ENCODE results near the gene EBPL. TPM values are rescaled to one million over a fixed set of nuclear protein-coding genes. Genes with fewer than 3 reads are reported as not detected.

Gene EBPL
- polyA plus RNA-seq, 4 donors = 5.6 to 59.5 (median 26.3) TPM

DNA sequence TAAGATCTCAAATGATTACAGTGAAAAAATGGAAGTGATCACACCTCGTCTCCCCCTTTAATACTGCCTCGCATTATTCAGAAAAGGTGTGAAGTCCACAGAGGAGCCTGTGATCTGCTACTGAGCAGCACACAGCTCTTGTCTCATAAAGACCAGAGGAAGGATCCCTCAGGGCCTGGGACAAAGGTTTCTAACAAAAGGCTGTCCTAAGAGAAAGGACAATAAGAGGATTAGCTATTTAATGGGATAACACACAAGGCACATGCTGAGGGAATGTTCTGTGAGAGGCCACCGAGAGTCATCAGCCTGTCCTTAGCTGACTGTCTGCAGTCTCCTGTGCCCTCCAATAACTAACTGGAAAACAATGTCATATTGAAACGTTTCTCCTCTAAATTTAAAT lies 26.7 kb downstream of the EBPL start:
- H3K4me1 ChIP-seq (ENCODE audit: control insufficient read depth in 3 of 3, insufficient read depth in 2 of 3, low read depth in 1 of 3, low read length in 2 of 3) = no peaks in the 10 kb centered on the region
- peaks cover 0 to 33% (median 5%) of the 10 kb centered on the region in 3 donors for H3K36me3 ChIP-seq (ENCODE audit: control insufficient read depth in 3 of 3, insufficient read depth in 2 of 3, low read depth in 1 of 3, low read length in 3 of 3)
- H3K27ac ChIP-seq (ENCODE audit: low read depth in 1 of 3, low read length in 2 of 3) = no peak overlapping the region
- no peaks in the 10 kb centered on the region for H3K27me3 ChIP-seq (ENCODE audit: control insufficient read depth in 3 of 3, insufficient read depth in 3 of 3, low read length in 3 of 3)
- H3K4me3 ChIP-seq (ENCODE audit: low read depth in 1 of 3, low read length in 3 of 3) = no peak overlapping the region
- 80 to 83% (median 83%) methylated on average over 4 of the region's 4 CpGs for WGBS, 3 donors
- FAIRE-seq (no peak), DNase-seq (no peak)
- H3K9me3 ChIP-seq (ENCODE audit: control insufficient read depth in 2 of 2, insufficient read depth in 1 of 2, low read depth in 1 of 2, low read length in 1 of 2) = no peaks in the 10 kb centered on the region

DNA sequence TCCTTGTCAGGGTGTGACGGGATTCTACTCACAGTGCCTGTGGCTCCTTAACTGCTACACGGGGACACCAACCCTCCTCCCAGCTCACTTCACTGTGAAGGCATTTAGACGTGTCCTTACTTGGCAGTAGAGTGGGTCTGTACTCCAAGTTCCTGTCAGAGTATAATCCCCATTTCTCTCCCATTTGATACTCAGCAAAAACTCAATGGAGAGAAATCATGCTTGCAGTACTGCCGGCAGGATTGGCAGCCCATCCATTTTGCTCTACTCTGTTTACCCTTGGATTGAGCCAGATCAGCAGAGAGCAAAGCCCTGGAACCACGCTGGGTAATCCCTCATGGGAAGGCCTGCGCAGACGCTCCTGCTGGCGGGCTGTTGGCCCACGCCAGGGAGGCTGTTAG lies 34.0 kb downstream of the EBPL start:
- DNase-seq (no peak), FAIRE-seq (no peak)
- Histone ChIP-seq H3K4me3 (ENCODE audit: low read depth in 1 of 3, low read length in 3 of 3) (no peak overlapping the region), H3K4me1 (ENCODE audit: control insufficient read depth in 3 of 3, insufficient read depth in 2 of 3, low read depth in 1 of 3, low read length in 2 of 3) (no peaks in the 10 kb centered on the region), H3K36me3 (ENCODE audit: control insufficient read depth in 3 of 3, insufficient read depth in 2 of 3, low read depth in 1 of 3, low read length in 3 of 3) (peaks cover 0 to 20% (median 3%) of the 10 kb centered on the region in 3 donors), H3K9me3 (ENCODE audit: control insufficient read depth in 2 of 2, insufficient read depth in 1 of 2, low read depth in 1 of 2, low read length in 1 of 2) (no peaks in the 10 kb centered on the region), H3K27ac (ENCODE audit: low read depth in 1 of 3, low read length in 2 of 3) (no peak overlapping the region), H3K27me3 (ENCODE audit: control insufficient read depth in 3 of 3, insufficient read depth in 3 of 3, low read length in 3 of 3) (no peaks in the 10 kb centered on the region)
- WGBS, 3 donors = 79 to 93% (median 90%) methylated on average over 9 of the region's 9 CpGs

DNA sequence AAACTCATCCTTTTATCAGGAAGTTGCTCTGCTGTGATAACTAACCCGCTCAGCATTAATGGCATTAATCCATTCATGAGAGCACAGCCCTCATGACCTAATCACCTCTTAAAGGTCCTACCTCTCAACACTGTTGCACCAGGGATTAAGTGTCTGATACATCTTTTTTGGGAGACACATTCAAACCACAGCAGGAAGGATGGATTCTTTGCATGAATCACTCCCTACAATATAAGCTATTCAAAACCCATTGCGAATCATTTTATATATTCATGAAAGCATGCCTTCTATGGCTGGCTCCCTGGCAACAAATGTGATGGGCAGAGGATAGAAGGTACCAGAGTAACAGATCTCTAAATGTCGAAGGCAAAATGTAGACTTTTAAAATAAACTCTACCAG lies 35.4 kb downstream of the EBPL start:
- FAIRE-seq (no peak), DNase-seq (no peak)
- 85 to 90% (median 89%) methylated on average over 3 of the region's 3 CpGs for WGBS, 3 donors
- Histone ChIP-seq H3K27me3 (ENCODE audit: control insufficient read depth in 3 of 3, insufficient read depth in 3 of 3, low read length in 3 of 3) (no peaks in the 10 kb centered on the region), H3K4me3 (ENCODE audit: low read depth in 1 of 3, low read length in 3 of 3) (no peak overlapping the region), H3K36me3 (ENCODE audit: control insufficient read depth in 3 of 3, insufficient read depth in 2 of 3, low read depth in 1 of 3, low read length in 3 of 3) (peaks cover 0 to 20% (median 3%) of the 10 kb centered on the region in 3 donors), H3K4me1 (ENCODE audit: control insufficient read depth in 3 of 3, insufficient read depth in 2 of 3, low read depth in 1 of 3, low read length in 2 of 3) (no peaks in the 10 kb centered on the region), H3K9me3 (ENCODE audit: control insufficient read depth in 2 of 2, insufficient read depth in 1 of 2, low read depth in 1 of 2, low read length in 1 of 2) (no peaks in the 10 kb centered on the region), H3K27ac (ENCODE audit: low read depth in 1 of 3, low read length in 2 of 3) (no peak overlapping the region)

DNA sequence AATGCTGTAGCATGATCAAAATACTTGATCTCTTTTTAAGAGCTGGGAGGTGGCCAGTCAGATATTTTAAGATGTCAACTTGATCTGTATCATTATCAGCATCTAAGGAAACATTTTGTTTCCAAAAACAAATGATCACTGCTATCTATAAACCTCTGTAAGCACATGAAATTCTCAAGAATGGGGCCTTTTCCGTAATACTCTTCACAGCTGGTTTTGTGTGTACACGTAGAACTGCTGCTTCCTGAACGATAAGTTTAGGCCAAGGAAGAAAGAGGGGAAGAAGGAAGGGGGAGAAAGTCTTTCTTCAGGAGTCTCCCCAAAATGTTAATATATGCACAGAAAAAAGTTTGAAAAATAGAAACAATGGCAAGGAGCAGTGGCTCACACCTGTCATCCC lies 37.3 kb downstream of the EBPL start:
- no peak overlapping the region for H3K4me3 ChIP-seq (ENCODE audit: low read depth in 1 of 3, low read length in 3 of 3)
- peaks cover 0 to 14% (median 3%) of the 10 kb centered on the region in 3 donors for H3K36me3 ChIP-seq (ENCODE audit: control insufficient read depth in 3 of 3, insufficient read depth in 2 of 3, low read depth in 1 of 3, low read length in 3 of 3)
- no peak overlapping the region for H3K27ac ChIP-seq (ENCODE audit: low read depth in 1 of 3, low read length in 2 of 3)
- 86 to 99% (median 95%) methylated on average over 3 of the region's 3 CpGs for WGBS, 3 donors
- FAIRE-seq = no peak
- H3K9me3 ChIP-seq (ENCODE audit: control insufficient read depth in 2 of 2, insufficient read depth in 1 of 2, low read depth in 1 of 2, low read length in 1 of 2) = no peaks in the 10 kb centered on the region
- no peak for DNase-seq
- no peaks in the 10 kb centered on the region for H3K4me1 ChIP-seq (ENCODE audit: control insufficient read depth in 3 of 3, insufficient read depth in 2 of 3, low read depth in 1 of 3, low read length in 2 of 3)
- H3K27me3 ChIP-seq (ENCODE audit: control insufficient read depth in 3 of 3, insufficient read depth in 3 of 3, low read length in 3 of 3) = no peaks in the 10 kb centered on the region

DNA sequence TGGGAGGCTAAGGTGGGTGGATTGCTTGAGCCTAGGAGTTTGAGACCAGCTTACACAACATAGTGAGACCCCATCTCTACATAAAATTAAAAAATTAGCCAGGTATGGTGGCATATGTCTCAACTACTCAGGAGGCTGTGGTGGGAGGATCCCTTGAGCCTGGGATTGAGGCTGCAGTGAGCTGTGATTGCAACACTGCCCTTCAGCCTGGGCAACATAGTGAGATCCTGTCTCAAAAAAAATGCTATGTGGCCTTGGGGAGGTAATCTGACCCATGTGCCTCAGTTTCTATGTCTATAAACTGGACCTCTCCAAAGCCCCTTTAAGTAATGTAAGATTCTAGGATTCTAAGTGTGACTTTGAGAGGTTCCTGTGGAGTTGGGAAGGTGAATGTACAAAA lies 37.8 kb downstream of the EBPL start:
- FAIRE-seq = no peak
- no peak for DNase-seq

DNA sequence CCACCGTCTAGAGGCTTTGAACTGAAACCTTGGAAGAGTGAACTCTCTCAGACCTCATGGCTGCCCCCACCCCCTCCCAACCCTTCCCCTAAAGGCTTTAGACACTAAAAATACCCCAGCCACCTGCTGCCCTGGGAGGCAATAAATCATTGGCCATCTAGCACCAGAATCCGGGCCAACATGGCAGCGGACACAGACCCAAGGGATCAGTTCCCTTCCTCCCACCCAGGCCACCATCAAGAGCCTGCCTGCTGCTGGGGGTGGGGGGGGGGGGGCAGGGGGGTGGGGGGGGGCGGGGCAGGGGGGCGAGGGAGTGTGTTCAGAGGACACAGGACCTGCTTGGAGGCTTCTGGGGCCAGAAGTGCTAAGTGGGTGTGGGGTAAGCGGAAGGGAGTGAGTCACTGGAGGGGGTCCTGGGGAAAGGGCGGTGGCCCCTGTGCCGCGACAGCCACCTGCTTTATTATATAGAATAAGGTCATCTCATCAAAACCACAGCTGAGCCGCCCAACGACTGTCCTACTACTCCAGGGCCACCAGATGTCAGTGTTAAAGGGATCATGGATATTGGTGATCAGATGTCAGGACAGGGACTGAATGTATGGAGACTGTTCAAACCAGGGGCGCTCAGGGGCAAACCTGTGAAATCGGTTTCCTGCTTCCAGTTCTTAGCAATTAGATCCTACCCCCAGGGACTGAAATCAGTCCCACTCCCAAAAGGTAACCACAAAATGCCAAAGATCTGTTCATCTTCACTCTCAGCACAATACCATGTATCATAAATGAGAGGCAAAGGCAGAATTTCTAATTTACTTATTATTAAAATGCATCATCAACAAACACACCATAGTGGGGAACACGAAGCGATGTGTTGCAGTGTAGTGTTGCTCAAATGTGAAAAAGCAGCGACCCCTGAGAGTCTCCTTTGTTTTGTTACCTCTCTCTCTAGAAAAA lies 38.7 kb downstream of the EBPL start:
- Histone ChIP-seq H3K27ac (ENCODE audit: low read depth in 1 of 3, low read length in 2 of 3) (no peak overlapping the region), H3K4me1 (ENCODE audit: control insufficient read depth in 3 of 3, insufficient read depth in 2 of 3, low read depth in 1 of 3, low read length in 2 of 3) (no peaks in the 10 kb centered on the region), H3K27me3 (ENCODE audit: control insufficient read depth in 3 of 3, insufficient read depth in 3 of 3, low read length in 3 of 3) (no peaks in the 10 kb centered on the region), H3K36me3 (ENCODE audit: control insufficient read depth in 3 of 3, insufficient read depth in 2 of 3, low read depth in 1 of 3, low read length in 3 of 3) (peaks cover 0 to 8% (median 3%) of the 10 kb centered on the region in 3 donors), H3K4me3 (ENCODE audit: low read depth in 1 of 3, low read length in 3 of 3) (no peak overlapping the region), H3K9me3 (ENCODE audit: control insufficient read depth in 2 of 2, insufficient read depth in 1 of 2, low read depth in 1 of 2, low read length in 1 of 2) (no peaks in the 10 kb centered on the region)
- FAIRE-seq = no peak
- 27 to 41% (median 39%) methylated on average over 14 to 16 of the region's 16 CpGs for WGBS, 3 donors
- peak; percentile 63 to 64 for DNase-seq

More for the DNA sequence above, 37.8 kb downstream of the EBPL start:
- no peaks in the 10 kb centered on the region for H3K27me3 ChIP-seq (ENCODE audit: control insufficient read depth in 3 of 3, insufficient read depth in 3 of 3, low read length in 3 of 3)
- H3K4me3 ChIP-seq (ENCODE audit: low read depth in 1 of 3, low read length in 3 of 3) = no peak overlapping the region
- H3K36me3 ChIP-seq (ENCODE audit: control insufficient read depth in 3 of 3, insufficient read depth in 2 of 3, low read depth in 1 of 3, low read length in 3 of 3) = peaks cover 0 to 10% (median 3%) of the 10 kb centered on the region in 3 donors
- H3K27ac ChIP-seq (ENCODE audit: low read depth in 1 of 3, low read length in 2 of 3) = no peak overlapping the region
- no peaks in the 10 kb centered on the region for H3K9me3 ChIP-seq (ENCODE audit: control insufficient read depth in 2 of 2, insufficient read depth in 1 of 2, low read depth in 1 of 2, low read length in 1 of 2)
- no peaks in the 10 kb centered on the region for H3K4me1 ChIP-seq (ENCODE audit: control insufficient read depth in 3 of 3, insufficient read depth in 2 of 3, low read depth in 1 of 3, low read length in 2 of 3)

DNA sequence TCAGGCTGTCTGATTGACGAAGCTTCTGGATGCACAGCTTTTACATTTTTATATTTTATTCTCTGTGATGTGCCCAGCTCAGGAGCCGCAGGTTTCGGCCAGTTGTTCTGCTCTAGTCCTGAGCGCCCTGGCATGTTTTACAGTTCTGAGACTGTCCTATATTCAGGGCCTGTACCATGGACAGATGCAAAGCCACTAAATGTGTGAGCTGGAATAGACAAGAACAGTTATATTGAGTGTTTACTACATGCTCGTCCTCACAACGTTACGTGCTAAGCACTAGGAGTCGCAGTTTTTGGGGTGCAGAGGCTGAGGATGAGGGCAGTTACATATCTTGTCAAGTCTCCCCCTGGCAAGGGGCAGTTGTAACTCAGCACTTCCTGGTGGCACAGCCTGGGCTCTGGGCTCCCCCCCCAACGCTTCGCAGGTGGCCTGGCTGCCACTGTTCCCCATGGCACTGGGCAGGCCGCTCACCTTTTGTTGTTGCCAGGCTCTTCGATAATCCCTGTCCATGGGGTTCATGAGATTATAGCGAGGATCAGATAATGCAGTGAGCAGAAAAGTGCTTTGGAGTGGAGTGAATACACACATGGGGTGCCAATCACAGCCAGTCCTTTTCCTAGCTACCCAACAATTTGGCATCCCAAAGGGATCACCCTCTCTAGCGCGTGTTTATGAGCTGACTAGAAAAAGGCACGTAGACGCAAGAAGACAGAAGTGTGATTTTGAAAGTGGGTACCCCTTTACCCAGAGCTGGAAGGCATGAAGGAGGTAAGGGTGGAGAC lies 39.5 kb downstream of the EBPL start:
- no peaks in the 10 kb centered on the region for H3K4me1 ChIP-seq (ENCODE audit: control insufficient read depth in 3 of 3, insufficient read depth in 2 of 3, low read depth in 1 of 3, low read length in 2 of 3)
- no peaks in the 10 kb centered on the region for H3K9me3 ChIP-seq (ENCODE audit: control insufficient read depth in 2 of 2, insufficient read depth in 1 of 2, low read depth in 1 of 2, low read length in 1 of 2)
- 78 to 85% (median 84%) methylated on average over 17 of the region's 17 CpGs for WGBS, 3 donors
- peaks cover 0 to 2% (median 0%) of the 10 kb centered on the region in 3 donors for H3K36me3 ChIP-seq (ENCODE audit: control insufficient read depth in 3 of 3, insufficient read depth in 2 of 3, low read depth in 1 of 3, low read length in 3 of 3)
- H3K27ac ChIP-seq (ENCODE audit: low read depth in 1 of 3, low read length in 2 of 3) = no peak overlapping the region
- DNase-seq (no peak), FAIRE-seq (no peak)
- H3K27me3 ChIP-seq (ENCODE audit: control insufficient read depth in 3 of 3, insufficient read depth in 3 of 3, low read length in 3 of 3) = no peaks in the 10 kb centered on the region
- no peak overlapping the region for H3K4me3 ChIP-seq (ENCODE audit: low read depth in 1 of 3, low read length in 3 of 3)

DNA sequence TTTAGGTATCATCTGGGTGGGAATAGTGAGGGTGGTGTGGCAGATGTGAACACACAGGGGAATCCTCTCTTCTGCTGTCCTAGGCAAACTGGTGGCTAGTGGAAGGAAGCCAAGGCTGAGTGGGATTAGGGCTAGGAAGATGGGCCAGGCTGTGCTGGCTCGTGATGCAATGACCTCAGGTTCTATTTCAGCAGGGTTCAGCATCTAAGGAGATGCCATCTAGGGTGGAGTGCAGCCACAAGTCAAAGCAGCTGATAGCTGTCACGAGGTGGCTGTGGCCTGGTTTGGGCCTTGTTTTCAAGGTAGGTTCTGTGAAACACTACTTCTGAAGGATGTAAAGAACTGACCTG lies 41.3 kb downstream of the EBPL start:
- Histone ChIP-seq H3K9me3 (ENCODE audit: control insufficient read depth in 2 of 2, insufficient read depth in 1 of 2, low read depth in 1 of 2, low read length in 1 of 2) (no peaks in the 10 kb centered on the region), H3K27me3 (ENCODE audit: control insufficient read depth in 3 of 3, insufficient read depth in 3 of 3, low read length in 3 of 3) (no peaks in the 10 kb centered on the region), H3K27ac (ENCODE audit: low read depth in 1 of 3, low read length in 2 of 3) (no peak overlapping the region), H3K4me3 (ENCODE audit: low read depth in 1 of 3, low read length in 3 of 3) (no peak overlapping the region), H3K4me1 (ENCODE audit: control insufficient read depth in 3 of 3, insufficient read depth in 2 of 3, low read depth in 1 of 3, low read length in 2 of 3) (no peaks in the 10 kb centered on the region), H3K36me3 (ENCODE audit: control insufficient read depth in 3 of 3, insufficient read depth in 2 of 3, low read depth in 1 of 3, low read length in 3 of 3) (no peaks in the 10 kb centered on the region)
- DNase-seq = no peak
- WGBS, 3 donors = 68 to 78% (median 76%) methylated on average over 2 of the region's 2 CpGs
- no peak for FAIRE-seq

All from small intestine (tissue), 7 donors.